GM21381 (cell line): ENCODE data around the gene LARP1.

ENCODE experiments used
- ATAC-seq: cut with Tn5 transposase; IDR thresholded peaks from one replicate; pipeline ENCODE4 v1.9.1; 2021; ENCODE audit warnings: mild to moderate bottlenecking, moderate library complexity; ENCODE audit not compliant: unreplicated experiment

Gene LARP1

GRCh38 chr5:154850255-154851062 lies 95.3 kb downstream of the LARP1 start, which contains the start of gene FAXDC2:
FAXDC2 (minus strand) TSS chr5:154850603; CDS start chr5:154838178, 12,425 bp downstream.
- no peak for ATAC-seq

GRCh38 chr5:154851351-154851750 lies 96.2 kb downstream of the LARP1 start:
- no peak for ATAC-seq

GRCh38 chr5:154857530-154858296 lies 102.5 kb downstream of the LARP1 start:
- peak; percentile 68 for ATAC-seq

GRCh38 chr5:154858297-154858971 lies 103.3 kb downstream of the LARP1 start, which contains the start of gene CNOT8:
CNOT8 (plus strand) TSS chr5:154858627; CDS start chr5:154863279, 4,652 bp downstream.
- ATAC-seq: peak; percentile 78

GRCh38 chr5:154858972-154859871 lies 104.0 kb downstream of the LARP1 start:
- ATAC-seq: no peak

- no peak for ATAC-seq
Observed at GRCh38 chr5:154860123-154860522, 104.9 kb downstream of the LARP1 start.

GRCh38 chr5:154860765-154861164 lies 105.6 kb downstream of the LARP1 start:
- ATAC-seq: no peak

GRCh38 chr5:154861946-154862345 lies 106.8 kb downstream of the LARP1 start:
- ATAC-seq: no peak

- ATAC-seq: no peak
Observed at GRCh38 chr5:154862766-154863165, 107.6 kb downstream of the LARP1 start.

- no peak for ATAC-seq
Observed at GRCh38 chr5:154863291-154864080, 108.3 kb downstream of the LARP1 start.

GRCh38 chr5:154865466-154866184 lies 110.4 kb downstream of the LARP1 start:
- ATAC-seq: no peak

- no peak for ATAC-seq
Observed at GRCh38 chr5:154866841-154867240, 111.7 kb downstream of the LARP1 start.
